Thyroid gland (tissue), 4 donors: Measurements from ENCODE around the gene PLA2G2E.

Experiments used
- CTCF ChIP-seq, 6 experiments: fragments of 200-600 bp in 3 of 6; fragments of 450-650 bp in 3 of 6; sonication (generic) in 3 of 6; IDR thresholded peaks; one replicate each; pipeline ENCODE4 v1.5.1; 2016 to 2019; ENCODE audit warnings: antibody characterized with exemption in 6 of 6, mild to moderate bottlenecking in 2 of 6, inconsistent platforms in 1 of 6, moderate library complexity in 1 of 6
- POLR2A ChIP-seq, 2 donors: fragments of 450-650 bp; IDR thresholded peaks; one replicate each; pipeline ENCODE4 v1.6.1; 2017; ENCODE audit warnings: antibody characterized with exemption in 2 of 2, mild to moderate bottlenecking in 2 of 2, moderate library complexity in 1 of 2

GRCh38 chr1:19903621-19904020 is 19.8 kb downstream of the PLA2G2E start:
- TF ChIP-seq CTCF (IDR thresholded peaks at IDR 0.05) (no peak), POLR2A (IDR thresholded peaks at IDR 0.05) (no peak)
